GM19468 (cell line): ENCODE data around the gene CD109.
"Not testable (repeated sequence)": the region's sequence is repeated elsewhere in the genome, so short reads cannot be mapped to it uniquely, and the experiment has no call there.

Experiments used
- ATAC-seq: cut with Tn5 transposase; IDR thresholded peaks from one replicate; pipeline ENCODE4 v1.9.1; 2021; ENCODE audit warnings: mild to moderate bottlenecking, moderate library complexity, moderate number of reproducible peaks; ENCODE audit not compliant: unreplicated experiment; ENCODE audit errors: extremely low read depth

CD109 gene

GRCh38 chr6:73695619-73696421 is at the start of gene CD109:
TSS of gene CD109 (plus strand) at chr6:73696203. CDS start at chr6:73696216, 13 bp downstream.
- ATAC-seq: peak; percentile 27

- ATAC-seq: no peak
Measured at GRCh38 chr6:73648166-73648565, 47.8 kb upstream of the CD109 start.

- no peak for ATAC-seq
Measured at GRCh38 chr6:73649783-73650182, 46.2 kb upstream of the CD109 start.

- ATAC-seq: no peak
Measured at GRCh38 chr6:73652637-73653570, 43.1 kb upstream of the CD109 start.

GRCh38 chr6:73653571-73654424 is 42.2 kb upstream of the CD109 start, which contains the start of gene SLC17A5:
TSS of gene SLC17A5 (minus strand) at chr6:73653992. CDS start at chr6:73653886, 106 bp downstream.
- ATAC-seq: peak; percentile 83

- ATAC-seq: no peak
Measured at GRCh38 chr6:73655341-73655917, 40.6 kb upstream of the CD109 start.

GRCh38 chr6:73656531-73657145 is 39.4 kb upstream of the CD109 start:
- no peak for ATAC-seq

GRCh38 chr6:73657201-73657600 is 38.8 kb upstream of the CD109 start:
- ATAC-seq: no peak

- no peak for ATAC-seq
Measured at GRCh38 chr6:73664701-73665100, 31.3 kb upstream of the CD109 start.

- ATAC-seq: no peak
Measured at GRCh38 chr6:73665686-73666319, 30.2 kb upstream of the CD109 start.

GRCh38 chr6:73666393-73666792 is 29.6 kb upstream of the CD109 start:
- no peak for ATAC-seq

- ATAC-seq: no peak
Measured at GRCh38 chr6:73667798-73668197, 28.2 kb upstream of the CD109 start.

GRCh38 chr6:73669005-73669404 is 27.0 kb upstream of the CD109 start:
- ATAC-seq: no peak

GRCh38 chr6:73671911-73672685 is 23.9 kb upstream of the CD109 start:
- ATAC-seq: no peak

- no peak for ATAC-seq
Measured at GRCh38 chr6:73675466-73676098, 20.4 kb upstream of the CD109 start.

- ATAC-seq: no peak
Measured at GRCh38 chr6:73679009-73679408, 17.0 kb upstream of the CD109 start.

- ATAC-seq: not testable (repeated sequence)
Measured at GRCh38 chr6:73679846-73680245, 16.2 kb upstream of the CD109 start.
